Upper lobe of left lung (tissue), 4 donors: Measurements from ENCODE around the gene TMEM170B.

ENCODE experiments used
- EP300 ChIP-seq, 4 donors: sonication (generic); formaldehyde crosslinking; IDR thresholded peaks; one replicate each; pipeline ENCODE4 v1.5.1; 2017; ENCODE audit warnings: antibody characterized with exemption in 4 of 4, control low read depth in 2 of 4
- TF ChIP-seq, protein P1 (sequence below), 6 experiments: fragments of 450-650 bp in 4 of 6; fragments of 200-600 bp in 2 of 6; sonication (generic) in 2 of 6; IDR thresholded peaks; one replicate each; pipeline ENCODE4 v1.5.1; 2016 to 2019; ENCODE audit warnings: antibody characterized with exemption in 6 of 6

DNA sequence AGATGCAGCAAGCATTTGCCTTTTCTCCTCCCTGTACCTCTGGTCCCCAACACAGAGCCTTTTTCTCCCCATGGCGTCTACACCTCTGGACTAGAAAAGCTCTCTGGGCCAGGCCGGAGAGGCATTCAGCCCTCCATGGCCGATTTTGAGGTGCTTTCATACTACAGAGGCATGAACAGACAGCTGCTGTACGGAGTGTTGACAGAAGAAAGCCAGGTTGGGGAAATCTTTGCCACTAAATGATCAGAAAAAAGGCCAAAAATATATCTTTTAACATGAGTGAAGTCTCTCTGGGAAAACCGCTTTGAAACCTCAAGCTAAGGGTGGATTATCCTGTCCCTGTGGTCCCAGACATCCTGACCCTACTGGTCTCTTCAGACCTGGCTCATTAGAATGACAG lies 94.0 kb downstream of the TMEM170B start:
- TF ChIP-seq, protein P1, sequence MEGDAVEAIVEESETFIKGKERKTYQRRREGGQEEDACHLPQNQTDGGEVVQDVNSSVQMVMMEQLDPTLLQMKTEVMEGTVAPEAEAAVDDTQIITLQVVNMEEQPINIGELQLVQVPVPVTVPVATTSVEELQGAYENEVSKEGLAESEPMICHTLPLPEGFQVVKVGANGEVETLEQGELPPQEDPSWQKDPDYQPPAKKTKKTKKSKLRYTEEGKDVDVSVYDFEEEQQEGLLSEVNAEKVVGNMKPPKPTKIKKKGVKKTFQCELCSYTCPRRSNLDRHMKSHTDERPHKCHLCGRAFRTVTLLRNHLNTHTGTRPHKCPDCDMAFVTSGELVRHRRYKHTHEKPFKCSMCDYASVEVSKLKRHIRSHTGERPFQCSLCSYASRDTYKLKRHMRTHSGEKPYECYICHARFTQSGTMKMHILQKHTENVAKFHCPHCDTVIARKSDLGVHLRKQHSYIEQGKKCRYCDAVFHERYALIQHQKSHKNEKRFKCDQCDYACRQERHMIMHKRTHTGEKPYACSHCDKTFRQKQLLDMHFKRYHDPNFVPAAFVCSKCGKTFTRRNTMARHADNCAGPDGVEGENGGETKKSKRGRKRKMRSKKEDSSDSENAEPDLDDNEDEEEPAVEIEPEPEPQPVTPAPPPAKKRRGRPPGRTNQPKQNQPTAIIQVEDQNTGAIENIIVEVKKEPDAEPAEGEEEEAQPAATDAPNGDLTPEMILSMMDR (IDR thresholded peaks at IDR 0.05), result no peak
- no peak for TF ChIP-seq EP300 (IDR thresholded peaks at IDR 0.05)
